HTR-8/SVneo (cell line): ENCODE data around the gene FGF2.
"Not testable (repeated sequence)": the region's sequence is repeated elsewhere in the genome, so short reads cannot be mapped to it uniquely, and the experiment has no call there.

Experiments used
- DNase-seq: peaks from one replicate; pipeline ENCODE4 v3.0.0; 2011; ENCODE audit warnings: low spot score, mixed read lengths; ENCODE audit not compliant: insufficient read length
- FAIRE-seq: peaks from 2 replicates; lab custom pipeline; 2011; peaks lifted over from hg19 to GRCh38; lab: Jason Lieb, UNC

Gene FGF2

DNA sequence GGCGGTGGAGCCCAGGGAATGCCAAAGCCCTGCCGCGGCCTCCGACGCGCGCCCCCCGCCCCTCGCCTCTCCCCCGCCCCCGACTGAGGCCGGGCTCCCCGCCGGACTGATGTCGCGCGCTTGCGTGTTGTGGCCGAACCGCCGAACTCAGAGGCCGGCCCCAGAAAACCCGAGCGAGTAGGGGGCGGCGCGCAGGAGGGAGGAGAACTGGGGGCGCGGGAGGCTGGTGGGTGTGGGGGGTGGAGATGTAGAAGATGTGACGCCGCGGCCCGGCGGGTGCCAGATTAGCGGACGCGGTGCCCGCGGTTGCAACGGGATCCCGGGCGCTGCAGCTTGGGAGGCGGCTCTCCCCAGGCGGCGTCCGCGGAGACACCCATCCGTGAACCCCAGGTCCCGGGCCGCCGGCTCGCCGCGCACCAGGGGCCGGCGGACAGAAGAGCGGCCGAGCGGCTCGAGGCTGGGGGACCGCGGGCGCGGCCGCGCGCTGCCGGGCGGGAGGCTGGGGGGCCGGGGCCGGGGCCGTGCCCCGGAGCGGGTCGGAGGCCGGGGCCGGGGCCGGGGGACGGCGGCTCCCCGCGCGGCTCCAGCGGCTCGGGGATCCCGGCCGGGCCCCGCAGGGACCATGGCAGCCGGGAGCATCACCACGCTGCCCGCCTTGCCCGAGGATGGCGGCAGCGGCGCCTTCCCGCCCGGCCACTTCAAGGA is at the start of gene FGF2:
TSS of gene FGF2 (plus strand) at position 279 of the 705 bp plus-strand sequence. CDS start at position 623, 344 bp downstream.
- DNase-seq (peak; percentile 66), FAIRE-seq (peak; percentile 26)

DNA sequence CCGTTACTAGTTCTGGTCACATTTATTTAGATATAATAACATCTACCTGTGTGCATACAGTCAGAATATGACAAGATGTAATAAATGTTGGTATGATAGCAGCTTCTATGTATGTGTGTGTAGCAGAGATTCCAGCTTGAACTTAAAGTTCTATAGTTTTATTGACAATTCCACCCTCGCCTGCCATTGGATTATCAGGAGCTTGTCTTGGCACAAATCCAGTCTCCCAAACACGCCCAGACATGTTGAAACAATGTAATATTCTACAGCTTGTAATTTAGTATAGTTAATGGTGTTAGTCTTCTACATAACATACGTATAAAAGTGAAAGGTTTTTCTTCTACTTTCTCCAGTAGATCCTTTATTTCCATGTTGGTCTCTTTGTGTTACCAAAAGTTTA is 49.7 kb upstream of the FGF2 start:
- DNase-seq: no peak
- no peak for FAIRE-seq

DNA sequence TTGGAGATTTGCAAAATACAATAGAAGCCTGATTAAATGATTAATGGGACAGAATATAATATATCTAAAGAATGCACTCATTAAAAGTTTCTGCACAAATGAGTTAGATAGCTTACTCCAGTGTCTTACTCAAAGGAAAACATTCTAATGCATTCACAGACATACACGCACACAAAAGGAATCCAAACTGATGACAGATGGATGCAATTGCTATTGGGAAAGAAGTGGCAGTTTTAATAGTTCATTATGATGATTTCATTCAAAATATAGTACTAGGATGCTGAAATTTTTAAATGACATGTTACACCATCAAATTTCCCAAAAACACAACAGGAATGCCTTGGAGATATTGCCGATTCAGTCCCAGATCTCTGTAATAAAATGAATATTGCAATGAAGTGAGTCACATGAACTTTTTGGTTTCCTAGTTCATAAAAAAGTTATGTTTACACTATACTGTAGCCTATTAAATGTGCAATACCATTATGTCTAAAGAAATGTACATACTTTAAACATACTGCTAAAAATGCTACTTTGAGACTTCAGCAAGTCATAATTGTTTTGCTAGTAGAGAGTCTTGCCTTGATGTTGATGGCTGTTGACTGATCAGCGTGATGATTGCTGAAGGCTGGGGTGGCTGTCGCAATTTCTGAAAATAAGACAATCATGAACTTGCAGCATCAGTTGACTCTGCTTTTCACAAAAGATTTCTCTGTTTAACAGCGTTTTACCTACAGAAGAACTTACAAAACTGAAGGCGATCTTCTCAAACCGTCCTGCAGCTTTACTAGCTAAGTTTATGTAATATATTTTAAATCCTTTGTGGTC is 48.6 kb upstream of the FGF2 start:
- no peak for DNase-seq
- peak; percentile 55 for FAIRE-seq

DNA sequence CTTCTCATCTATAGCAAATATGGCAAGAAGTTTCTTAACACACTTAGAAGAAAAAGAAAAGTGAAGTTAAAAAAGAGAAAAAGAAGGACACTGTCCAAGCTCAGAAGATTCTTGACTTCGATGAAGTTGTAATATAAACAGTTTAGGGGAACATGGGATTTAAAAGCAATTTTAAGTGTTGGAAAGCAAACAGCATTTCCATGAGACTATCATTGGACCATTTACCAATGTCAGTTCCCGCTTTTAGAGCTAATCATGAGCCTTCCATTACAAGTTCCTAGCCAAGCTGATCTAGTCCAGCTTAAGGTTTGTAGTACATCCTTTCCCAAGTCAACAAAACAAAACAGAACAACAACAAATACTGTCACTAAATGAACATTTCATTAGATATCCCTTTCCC is 45.1 kb upstream of the FGF2 start:
- DNase-seq (no peak), FAIRE-seq (no peak)

DNA sequence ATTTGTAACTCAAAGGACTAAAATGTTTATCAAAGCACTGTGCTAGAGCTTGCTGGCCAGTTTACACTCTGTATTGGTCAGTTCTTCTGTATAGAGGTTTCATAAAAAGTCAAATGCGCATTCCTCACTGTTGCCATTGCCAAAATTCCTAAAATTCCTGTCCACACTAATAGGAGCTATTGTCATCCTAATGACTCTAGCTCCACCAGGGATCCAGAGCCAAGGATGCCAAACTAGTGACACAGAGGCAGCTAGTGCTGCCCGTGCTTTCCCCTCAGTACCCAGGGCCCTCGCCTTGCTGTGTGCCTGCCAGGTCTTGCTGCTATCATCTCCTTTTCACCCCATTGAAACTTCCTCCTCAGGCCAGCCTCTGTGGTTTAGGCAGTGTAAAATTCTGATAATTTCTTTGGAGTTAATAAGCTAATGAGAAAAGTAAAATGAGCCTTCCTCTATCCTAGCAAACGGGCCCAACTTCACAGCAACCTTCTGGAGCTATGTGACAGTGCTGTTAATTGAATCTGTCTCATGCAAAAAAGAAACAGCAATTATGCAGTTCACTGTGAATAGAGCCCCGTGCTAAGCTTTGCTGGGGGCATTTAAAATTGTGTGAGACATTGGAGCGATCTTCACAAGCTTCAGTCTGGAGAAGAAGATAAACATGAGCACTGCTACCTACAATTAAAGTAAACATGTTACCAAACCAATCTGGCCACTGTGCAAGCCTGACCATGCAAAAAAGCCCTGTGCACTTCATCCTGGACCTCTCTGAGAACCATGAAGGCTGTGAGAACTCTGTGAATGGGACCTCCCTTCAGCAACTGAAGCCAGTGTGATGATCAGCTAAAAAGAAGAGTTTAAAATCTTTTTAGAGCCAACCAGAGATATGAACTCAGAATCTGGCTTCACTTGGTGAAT is 43.1 kb upstream of the FGF2 start:
- peak; percentile 93 for DNase-seq
- FAIRE-seq: peak; percentile 92

DNA sequence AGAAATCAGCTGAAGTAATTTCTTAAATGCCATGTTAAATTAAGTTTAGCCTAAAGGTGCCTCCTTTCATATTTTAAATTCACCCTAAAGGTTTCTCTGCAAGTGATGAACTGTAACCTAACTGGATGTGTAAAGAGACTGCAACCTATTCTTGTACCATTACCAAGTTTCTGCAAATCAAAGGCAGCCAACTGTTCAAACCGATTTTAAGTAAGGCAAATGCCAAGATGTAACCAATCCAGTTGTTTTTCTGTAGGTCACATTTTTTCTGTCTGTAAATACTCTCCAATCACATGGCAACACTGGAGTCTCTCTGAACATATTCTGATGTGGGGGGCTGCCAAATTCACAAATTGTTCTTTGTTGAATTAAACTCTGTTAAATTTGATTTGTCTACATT is 42.4 kb upstream of the FGF2 start:
- no peak for DNase-seq
- no peak for FAIRE-seq

DNA sequence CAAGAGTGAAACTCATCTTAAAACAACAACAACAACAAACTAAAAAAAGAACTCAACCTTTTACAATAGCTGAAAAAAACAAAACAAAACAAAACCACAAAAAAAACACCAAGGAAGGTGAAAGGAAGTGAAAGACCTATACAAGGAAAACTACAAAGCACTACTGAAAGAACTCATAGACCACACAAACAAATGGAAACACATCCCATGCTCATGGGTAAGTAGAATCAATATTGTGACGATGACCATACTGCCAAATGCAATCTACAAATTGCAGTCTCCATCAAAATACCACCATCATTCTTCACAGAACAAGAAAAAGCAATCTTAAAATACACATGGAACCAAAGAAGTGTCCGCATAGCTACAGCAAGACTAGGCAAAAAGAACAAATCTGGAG is 41.5 kb upstream of the FGF2 start:
- DNase-seq (no peak), FAIRE-seq (no peak)

DNA sequence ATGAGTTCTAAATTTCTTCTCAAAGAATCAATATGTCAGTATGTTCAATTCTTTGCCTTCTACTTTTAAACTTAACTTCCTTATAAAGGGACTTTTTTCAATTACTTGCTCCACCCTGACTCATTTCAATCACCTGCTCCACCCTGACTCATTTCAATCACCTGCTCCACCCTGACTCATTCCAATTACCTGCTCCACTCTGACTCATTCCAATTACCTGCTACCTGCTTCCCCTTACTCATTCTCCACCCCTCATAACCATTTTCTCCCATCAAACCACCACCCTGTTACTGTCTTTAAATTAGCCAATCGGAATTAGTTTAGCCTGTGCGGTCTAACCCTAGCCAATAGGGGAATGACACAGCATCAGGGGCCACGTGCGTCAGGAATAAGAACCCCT is 40.3 kb upstream of the FGF2 start:
- not testable (repeated sequence) for FAIRE-seq, DNase-seq

DNA sequence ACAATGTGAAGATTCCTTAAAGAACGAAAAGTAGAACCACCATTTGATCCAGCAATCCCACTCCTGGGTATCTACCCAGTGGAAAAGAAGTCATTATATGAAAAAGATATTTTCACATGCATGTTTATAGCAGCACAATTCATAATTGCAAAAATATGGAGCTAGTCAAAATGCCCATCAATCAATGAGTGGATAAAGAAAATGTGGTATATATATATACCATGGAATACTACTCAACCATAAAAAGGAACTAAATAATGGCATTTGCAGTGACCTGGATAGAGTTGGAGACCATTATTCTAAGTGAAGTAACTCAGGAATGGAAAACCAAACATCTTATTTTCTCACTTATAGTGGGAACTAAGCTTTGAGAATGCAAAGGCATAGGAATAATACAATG is 39.7 kb upstream of the FGF2 start:
- FAIRE-seq, DNase-seq: not testable (repeated sequence)

DNA sequence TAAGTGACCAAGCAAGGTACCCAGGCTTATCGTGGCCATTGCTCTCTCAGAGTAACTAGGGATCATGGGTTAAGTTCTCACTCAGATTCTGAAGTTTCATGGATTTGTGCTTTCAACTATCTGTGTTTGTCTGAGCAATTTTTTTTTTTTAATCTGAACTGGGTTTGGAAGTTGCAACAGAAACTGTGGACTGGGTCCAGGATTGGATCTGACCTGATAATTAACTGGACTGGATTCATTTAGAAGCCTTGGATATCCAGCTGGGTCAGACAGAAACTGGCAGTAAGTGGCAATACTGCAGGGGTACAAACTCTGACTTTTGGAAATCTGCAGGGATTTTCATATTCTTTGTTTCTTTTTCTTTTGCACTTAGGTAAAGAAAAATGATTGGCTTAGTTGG is 38.7 kb upstream of the FGF2 start:
- FAIRE-seq: no peak
- no peak for DNase-seq

DNA sequence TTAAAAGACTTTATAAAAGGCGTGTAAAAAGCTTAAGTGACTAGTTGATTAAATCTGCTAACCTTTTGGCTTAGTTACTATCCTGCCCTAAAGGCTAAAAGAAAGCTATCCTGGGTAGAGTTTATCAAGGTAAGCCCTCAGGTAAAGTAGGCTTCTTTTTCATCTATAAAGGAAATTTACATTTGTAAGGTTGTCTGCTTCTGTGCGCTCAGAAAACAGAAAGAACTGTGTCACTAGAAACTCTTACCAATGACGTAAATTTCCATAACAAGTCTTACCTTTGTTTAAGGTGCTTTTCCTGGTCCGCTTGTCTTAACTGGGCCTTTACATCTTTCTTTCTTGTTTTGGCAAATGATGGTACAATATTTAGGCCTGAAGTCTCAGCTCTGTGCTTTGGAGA is 37.7 kb upstream of the FGF2 start:
- DNase-seq: no peak
- FAIRE-seq: no peak

DNA sequence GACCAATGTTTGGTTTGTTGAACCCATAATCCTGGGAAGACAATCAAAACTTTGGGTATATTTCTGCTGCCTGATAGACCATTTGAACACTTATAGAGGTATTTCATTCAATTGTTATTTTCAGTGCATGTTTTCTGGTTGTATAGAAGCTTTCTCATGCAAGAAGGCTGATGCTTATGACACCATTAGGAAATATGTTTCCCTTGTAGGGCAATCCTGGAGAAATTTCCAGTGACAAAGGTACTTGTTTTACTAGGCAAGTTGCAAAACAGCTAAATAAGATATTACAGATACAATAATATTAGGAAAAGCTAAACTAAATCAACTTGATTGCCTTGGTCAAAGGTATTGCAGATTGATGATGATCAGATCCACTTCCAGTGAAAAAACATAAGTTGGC is 32.8 kb upstream of the FGF2 start:
- DNase-seq (no peak), FAIRE-seq (no peak)

DNA sequence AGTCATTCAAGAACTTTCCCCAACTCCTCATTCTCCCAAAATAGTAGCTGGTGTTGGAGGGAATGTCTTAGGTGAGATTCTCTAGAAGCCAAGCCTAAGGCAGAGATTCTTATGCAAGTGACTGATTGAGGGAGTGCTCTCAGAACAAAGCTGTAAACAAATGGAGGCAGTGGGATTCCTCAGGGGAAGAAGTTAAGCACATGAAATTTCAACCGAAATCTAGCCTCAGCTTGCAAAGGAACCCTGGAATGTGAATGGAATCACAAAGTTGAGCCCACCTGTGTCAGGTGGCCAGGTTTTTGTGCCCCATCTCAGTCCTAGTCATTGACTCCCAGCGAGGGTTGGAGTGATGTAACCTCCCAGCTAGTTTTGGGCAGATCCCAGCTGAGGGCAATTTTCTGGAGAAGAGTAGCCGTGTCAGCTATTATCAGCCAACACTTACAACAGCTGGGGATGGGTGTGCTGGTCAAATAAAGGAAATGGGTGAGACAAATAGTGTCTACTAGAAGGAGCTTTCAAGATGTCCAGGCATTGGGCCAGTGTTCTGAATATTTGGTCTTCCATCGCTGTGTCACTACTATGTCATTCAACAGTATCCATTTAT is 29.7 kb upstream of the FGF2 start:
- DNase-seq (no peak), FAIRE-seq (no peak)

DNA sequence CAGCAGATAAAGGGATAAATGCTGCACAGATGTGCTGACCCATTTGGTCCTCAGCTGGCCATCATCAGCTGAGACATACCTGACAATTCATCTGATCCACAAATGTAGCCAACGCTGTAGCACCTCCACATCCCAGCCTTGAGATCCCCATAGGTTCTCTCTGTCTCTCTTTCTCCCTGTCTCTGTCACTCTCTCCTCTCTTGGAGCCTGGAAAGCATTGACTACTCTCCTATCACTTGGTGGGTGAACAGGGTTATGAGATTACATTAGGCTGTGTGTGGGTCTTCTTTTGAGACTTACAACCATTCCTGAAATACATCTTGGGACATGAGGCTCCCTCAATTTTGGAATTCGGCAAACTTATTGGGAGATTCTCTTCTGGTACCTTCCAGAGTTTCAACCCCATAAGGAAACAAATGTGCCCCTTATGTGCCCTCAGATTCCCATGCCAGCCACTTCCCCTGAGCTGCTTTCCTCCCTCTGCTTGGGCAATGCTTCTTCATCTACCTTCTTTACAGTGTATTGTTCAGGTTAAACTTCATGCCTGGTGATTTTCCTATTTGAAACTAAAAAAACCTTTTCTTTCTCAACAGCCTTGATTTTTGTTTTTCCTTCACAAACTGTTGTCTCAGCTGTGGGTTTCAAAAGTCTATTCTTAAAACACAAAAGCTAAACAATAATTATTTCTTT is 29.1 kb upstream of the FGF2 start:
- DNase-seq: no peak
- FAIRE-seq: peak; percentile 79

DNA sequence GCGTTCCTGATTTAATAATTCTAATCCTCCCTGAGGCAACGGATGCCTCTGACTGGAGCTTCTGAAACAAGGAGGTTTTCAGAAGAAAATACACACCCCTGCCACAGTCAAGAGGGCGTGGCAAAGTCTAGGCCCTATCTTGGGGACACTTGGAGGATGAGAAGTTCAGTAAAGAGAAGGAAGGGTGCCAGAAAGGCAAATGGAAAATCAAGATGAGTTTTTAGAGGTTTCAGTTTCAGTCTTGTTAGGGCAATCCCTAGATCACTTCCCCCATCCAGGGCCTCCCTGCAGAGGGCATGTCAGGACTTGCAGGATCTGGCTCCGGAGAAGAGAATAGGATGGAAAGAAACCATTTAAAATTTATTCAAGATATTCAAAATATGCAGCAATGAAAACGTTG is 28.5 kb upstream of the FGF2 start:
- peak; percentile 85 for FAIRE-seq
- peak; percentile 88 for DNase-seq

DNA sequence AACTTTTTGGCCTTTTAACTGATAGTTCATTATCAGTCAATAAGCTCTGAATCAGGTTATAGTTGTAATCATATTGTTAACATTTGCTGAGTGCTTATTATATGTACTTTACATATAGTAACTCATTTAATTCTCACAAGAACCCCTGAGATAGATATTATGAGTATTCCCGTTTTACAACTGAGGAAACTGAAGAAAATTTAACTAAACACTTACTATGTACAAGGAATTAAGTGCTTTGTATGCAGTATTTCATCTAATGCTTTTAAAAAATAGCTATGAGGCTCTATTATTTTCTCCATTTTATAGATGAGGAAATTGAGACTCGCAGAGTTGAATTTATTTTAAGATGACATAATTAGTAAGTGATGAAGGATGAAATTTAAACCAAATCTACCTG is 27.7 kb upstream of the FGF2 start:
- FAIRE-seq (no peak), DNase-seq (no peak)

DNA sequence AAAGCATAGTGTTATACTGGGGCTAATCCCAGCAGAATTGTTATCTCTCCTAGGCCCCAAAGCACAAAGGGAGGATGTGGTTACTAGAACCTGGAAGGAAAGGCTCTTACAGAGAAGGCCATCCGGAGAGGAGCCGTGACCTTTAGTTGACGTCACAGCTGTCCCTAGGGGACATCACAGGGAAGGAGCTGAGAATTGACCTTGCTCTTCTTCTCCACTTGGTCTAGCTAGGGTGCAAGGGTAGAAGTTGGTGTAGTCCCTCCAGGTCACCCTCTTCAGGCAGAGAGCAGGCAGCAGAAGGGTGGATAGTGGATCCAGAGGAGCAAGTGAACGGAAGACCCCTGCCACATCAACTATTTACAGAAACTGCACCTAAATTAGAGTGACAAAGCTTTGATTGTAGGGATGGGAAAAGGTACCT is 22.8 kb upstream of the FGF2 start:
- FAIRE-seq: no peak

DNA sequence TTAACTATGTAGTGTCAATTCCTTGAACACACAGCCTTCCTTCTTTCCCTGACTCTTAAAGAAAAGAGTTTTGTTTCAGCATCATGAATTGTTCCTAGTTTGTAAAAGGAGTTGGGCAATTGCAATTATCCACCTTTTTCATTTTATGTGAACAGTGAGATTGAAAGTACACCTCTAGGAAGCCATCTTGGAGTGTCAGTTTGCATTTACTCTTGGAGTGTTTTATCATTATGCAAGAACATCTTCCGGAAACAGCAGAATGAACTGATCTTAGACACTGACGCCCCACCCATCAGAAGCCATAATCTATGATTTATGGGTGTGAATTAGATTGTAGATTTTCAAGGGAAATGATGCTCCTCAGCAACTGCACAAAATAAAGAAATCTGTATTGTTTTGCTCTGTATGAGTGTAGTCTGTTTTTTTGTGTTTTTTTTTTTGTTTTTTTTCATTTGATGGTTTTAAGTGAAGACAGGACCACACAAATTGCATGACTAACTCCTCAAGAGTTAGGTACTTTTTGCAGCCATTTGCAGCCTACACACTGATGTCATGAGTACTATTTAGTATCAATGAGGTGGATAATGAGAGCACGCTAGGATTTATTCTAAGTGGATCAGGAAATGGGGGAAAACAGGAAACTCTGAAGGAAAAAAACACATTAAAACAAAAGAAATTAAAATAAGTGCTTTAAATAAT is 19.5 kb upstream of the FGF2 start:
- DNase-seq (no peak), FAIRE-seq (no peak)

More for the DNA sequence above, 22.8 kb upstream of the FGF2 start:
- DNase-seq: no peak

DNA sequence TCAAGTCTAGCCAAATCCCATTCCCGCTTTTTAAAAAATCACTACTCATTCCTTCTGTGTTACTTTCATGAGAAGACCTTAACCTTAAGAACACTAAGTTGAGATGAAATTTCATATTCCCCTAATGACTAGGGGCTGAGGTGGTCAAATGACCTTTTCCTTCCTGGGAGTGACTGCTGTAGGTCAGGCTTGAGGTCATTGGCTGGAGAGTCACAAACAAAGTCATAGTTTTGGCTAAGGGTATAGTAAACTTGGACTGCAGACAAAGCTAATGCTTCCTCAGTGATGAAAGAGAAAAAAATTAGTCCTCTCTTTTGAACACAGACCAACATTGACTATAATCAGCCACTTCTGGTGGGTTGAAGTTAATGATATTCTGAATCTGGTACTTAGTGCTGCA is 16.0 kb upstream of the FGF2 start:
- no peak for FAIRE-seq
- DNase-seq: no peak
